ENCODE measurements around the gene MAP2K1. TPM values are rescaled to one million over a fixed set of nuclear protein-coding genes. Genes with fewer than 3 reads are reported as not detected.
"Not testable (repeated sequence)": the region's sequence is repeated elsewhere in the genome, so short reads cannot be mapped to it uniquely, and the experiment has no call there.

MAP2K1 gene
- total RNA-seq, 3 donors from 2014 or later: 29.2 to 59.7 (median 38.5) TPM

DNA sequence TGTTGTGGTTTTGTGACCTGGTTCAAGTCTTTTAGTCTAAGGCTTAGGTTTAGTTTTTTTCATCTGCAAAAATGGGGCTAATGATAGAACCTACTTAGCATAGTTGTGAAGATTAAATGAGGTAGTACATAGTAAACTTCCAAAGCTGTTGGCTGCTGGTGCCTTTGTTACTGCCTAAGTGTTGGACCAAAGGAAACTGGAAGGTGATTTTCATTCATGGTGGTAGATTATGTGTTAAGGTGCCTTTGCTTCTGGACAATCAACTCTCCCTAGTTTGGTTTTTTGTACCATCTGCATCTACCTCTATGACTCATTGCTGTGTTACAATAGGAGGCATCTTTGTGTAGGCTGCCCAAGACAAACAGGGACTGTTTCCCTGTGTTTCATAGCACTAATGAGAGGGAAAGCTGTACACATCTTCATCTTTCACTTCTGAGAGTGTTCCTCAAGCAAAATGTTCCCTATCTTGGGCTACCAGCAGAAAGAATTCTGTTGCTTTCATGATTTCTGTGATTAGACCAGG is 3.2 kb downstream of the MAP2K1 start:
- TF ChIP-seq, protein P1, sequence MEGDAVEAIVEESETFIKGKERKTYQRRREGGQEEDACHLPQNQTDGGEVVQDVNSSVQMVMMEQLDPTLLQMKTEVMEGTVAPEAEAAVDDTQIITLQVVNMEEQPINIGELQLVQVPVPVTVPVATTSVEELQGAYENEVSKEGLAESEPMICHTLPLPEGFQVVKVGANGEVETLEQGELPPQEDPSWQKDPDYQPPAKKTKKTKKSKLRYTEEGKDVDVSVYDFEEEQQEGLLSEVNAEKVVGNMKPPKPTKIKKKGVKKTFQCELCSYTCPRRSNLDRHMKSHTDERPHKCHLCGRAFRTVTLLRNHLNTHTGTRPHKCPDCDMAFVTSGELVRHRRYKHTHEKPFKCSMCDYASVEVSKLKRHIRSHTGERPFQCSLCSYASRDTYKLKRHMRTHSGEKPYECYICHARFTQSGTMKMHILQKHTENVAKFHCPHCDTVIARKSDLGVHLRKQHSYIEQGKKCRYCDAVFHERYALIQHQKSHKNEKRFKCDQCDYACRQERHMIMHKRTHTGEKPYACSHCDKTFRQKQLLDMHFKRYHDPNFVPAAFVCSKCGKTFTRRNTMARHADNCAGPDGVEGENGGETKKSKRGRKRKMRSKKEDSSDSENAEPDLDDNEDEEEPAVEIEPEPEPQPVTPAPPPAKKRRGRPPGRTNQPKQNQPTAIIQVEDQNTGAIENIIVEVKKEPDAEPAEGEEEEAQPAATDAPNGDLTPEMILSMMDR (IDR thresholded peaks at IDR 0.05): no peak
- no peak for TF ChIP-seq POLR2AphosphoS5 (IDR thresholded peaks at IDR 0.05)
- no peak for TF ChIP-seq POLR2A (IDR thresholded peaks at IDR 0.05)
- H3K9me3 ChIP-seq: no peaks in the 10 kb centered on the region
- no peaks in the 10 kb centered on the region for H3K27me3 ChIP-seq
- no peaks in the 10 kb centered on the region for H3K36me3 ChIP-seq
- no peak for DNase-seq (ENCODE audit: low spot score in 2 of 2)
- peaks cover 0 to 5% of the 10 kb centered on the region in 2 donors for H3K4me1 ChIP-seq
- H3K4me3 ChIP-seq: no peak overlapping the region
- intact Hi-C loops (cut with DNase I; ENCODE audit: low total_unique reads): loop anchor here (5.0 kb wide), 2 partner anchors 107 to 1612 kb away; partner anchors contain the start of gene SNAPC5
- H3K27ac ChIP-seq: no peak overlapping the region

DNA sequence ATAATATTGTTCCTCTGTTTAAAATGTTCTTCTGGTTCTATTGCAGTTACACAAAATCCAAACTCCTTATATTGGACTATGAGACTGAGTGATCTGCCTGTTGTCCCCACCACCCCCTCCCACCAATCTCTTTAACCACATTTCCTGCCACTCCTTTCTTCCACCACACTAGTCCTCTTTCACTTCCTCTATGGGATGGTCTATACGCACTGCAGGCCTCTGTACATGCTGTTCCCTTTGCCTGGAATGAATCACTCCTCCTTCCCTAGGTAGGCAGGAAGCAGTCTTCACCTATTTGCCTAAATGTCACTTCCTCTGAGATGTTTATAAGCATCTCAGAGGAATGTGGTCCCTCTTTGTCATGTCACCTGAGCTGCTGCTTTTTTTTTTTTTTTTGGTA is 4.0 kb downstream of the MAP2K1 start:
- Histone ChIP-seq H3K27me3 (no peaks in the 10 kb centered on the region), H3K9me3 (no peaks in the 10 kb centered on the region), H3K4me3 (no peak overlapping the region), H3K36me3 (no peaks in the 10 kb centered on the region), H3K27ac (no peak overlapping the region), H3K4me1 (peaks cover 0 to 5% of the 10 kb centered on the region in 2 donors)
- TF ChIP-seq POLR2AphosphoS5 (IDR thresholded peaks at IDR 0.05) (no peak), POLR2A (IDR thresholded peaks at IDR 0.05) (no peak)
- TF ChIP-seq, protein P1 (IDR thresholded peaks at IDR 0.05): no peak
- intact Hi-C loops (cut with DNase I; ENCODE audit: low total_unique reads): no loop called here
- DNase-seq (ENCODE audit: low spot score in 2 of 2): no peak

DNA sequence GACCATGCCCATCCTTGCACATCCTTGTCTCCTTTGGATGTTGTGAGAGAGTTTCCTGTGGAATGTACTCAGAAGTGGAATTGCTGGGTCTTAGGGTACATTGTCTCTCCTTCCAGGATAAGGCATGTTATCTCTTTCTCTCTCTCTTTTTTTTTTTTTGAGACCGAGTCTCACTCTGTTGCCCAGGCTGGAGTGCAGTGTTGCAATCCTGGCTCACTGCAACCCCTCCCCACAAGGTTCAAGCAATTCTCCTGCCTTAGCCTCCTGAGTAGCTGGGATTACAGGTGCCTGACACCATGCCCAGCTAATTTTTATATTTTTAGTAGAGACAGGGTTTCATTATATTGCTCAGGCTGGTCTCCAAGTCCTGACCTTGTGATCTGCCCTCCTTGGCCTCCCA is 6.3 kb downstream of the MAP2K1 start:
- H3K4me1 ChIP-seq; H3K27me3 ChIP-seq; H3K27ac ChIP-seq; H3K4me3 ChIP-seq; intact Hi-C loops (cut with DNase I; ENCODE audit: low total_unique reads); DNase-seq (ENCODE audit: low spot score in 2 of 2); H3K9me3 ChIP-seq; H3K36me3 ChIP-seq: not testable (repeated sequence)

DNA sequence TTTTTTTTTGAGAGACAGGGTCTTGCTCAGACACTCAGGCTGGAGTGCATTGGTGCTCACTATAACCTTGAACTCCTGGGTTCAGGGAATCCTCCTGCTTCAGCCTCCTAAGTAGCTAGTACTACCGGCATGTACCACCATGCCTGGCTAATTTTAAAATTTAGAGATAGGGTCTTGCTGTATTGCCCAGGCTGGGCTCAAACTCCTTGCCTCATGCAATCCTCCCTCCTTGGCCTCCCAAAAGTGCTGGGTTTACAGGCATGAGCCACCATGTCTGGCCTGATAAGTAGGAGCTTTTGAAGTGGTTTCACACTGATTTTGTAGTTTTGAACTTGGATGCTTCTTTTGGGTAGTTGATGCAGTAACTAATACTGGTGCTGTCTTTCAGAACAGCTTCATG is 7.8 kb downstream of the MAP2K1 start:
- no peak overlapping the region for H3K27ac ChIP-seq
- TF ChIP-seq POLR2AphosphoS5 (IDR thresholded peaks at IDR 0.05): no peak
- TF ChIP-seq POLR2A (IDR thresholded peaks at IDR 0.05): no peak
- TF ChIP-seq, protein P1 (IDR thresholded peaks at IDR 0.05): no peak
- H3K4me1 ChIP-seq: no peaks in the 10 kb centered on the region
- H3K27me3 ChIP-seq: no peaks in the 10 kb centered on the region
- no peaks in the 10 kb centered on the region for H3K9me3 ChIP-seq
- no peak overlapping the region for H3K4me3 ChIP-seq
- intact Hi-C loops (cut with DNase I; ENCODE audit: low total_unique reads): no loop called here
- no peaks in the 10 kb centered on the region for H3K36me3 ChIP-seq
- no peak for DNase-seq (ENCODE audit: low spot score in 2 of 2)

DNA sequence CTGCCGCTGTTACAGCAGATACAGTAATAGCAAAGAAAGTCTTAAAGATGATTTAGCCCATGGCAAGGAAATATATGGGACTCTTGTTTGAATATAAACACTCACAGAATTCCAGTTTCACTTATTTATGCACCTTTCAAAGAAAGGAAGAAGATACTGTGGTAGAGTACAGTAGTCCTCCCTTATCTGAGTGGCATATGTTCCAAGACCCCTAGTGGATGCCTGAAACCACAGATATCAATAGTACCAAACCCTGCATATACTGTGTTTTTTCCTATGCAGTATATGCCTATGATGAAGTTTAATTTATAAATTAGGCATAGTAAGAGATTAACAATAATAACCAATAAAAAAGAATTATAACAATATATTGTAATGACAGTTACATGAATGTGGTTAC is 8.2 kb downstream of the MAP2K1 start:
- DNase-seq (ENCODE audit: low spot score in 2 of 2): no peak
- intact Hi-C loops (cut with DNase I; ENCODE audit: low total_unique reads): no loop called here
- TF ChIP-seq POLR2A (IDR thresholded peaks at IDR 0.05) (no peak), POLR2AphosphoS5 (IDR thresholded peaks at IDR 0.05) (no peak)
- TF ChIP-seq, protein P1 (IDR thresholded peaks at IDR 0.05): no peak
- no peaks in the 10 kb centered on the region for H3K9me3 ChIP-seq
- no peak overlapping the region for H3K27ac ChIP-seq
- no peaks in the 10 kb centered on the region for H3K36me3 ChIP-seq
- H3K4me1 ChIP-seq: no peaks in the 10 kb centered on the region
- no peak overlapping the region for H3K4me3 ChIP-seq
- no peaks in the 10 kb centered on the region for H3K27me3 ChIP-seq

DNA sequence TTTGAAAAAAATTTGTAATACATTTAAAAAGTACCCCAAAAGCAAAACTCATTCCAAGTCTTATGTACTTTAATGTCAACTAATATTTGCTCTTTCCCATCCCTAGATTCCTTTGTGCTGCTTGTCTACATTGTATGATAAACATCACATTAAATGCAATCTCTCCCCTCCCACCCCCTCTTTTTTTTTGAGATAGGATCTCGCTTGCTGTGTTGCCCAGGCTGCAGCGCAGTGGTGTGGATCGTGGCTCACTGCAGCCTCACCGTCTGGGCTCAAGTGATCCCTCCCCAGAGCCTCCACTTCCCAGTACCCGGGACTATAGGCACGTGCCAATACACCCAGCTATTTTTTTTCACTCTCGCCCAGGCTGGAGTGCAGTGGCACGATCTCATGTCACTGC is 12.6 kb downstream of the MAP2K1 start:
- no peaks in the 10 kb centered on the region for H3K4me1 ChIP-seq
- no peak overlapping the region for H3K27ac ChIP-seq
- intact Hi-C loops (cut with DNase I; ENCODE audit: low total_unique reads): no loop called here
- no peaks in the 10 kb centered on the region for H3K27me3 ChIP-seq
- no peaks in the 10 kb centered on the region for H3K9me3 ChIP-seq
- TF ChIP-seq POLR2A (IDR thresholded peaks at IDR 0.05): no peak
- TF ChIP-seq POLR2AphosphoS5 (IDR thresholded peaks at IDR 0.05): no peak
- TF ChIP-seq, protein P1 (IDR thresholded peaks at IDR 0.05): no peak
- no peak for DNase-seq (ENCODE audit: low spot score in 2 of 2)
- no peaks in the 10 kb centered on the region for H3K36me3 ChIP-seq
- no peak overlapping the region for H3K4me3 ChIP-seq

Data from breast epithelium (tissue), 4 donors.